Heart right ventricle (tissue), 16 donors: ENCODE data around the gene TMIGD2. TPM values are rescaled to one million over a fixed set of nuclear protein-coding genes. Genes with fewer than 3 reads are reported as not detected.

Experiments
- ATAC-seq, 8 donors: fragments of 200-7000 bp; cut with Tn5 transposase; one replicate each; pipeline ENCODE4 v1.9.1; 2020; ENCODE audit warnings: mild to moderate bottlenecking in 8 of 8, moderate library complexity in 8 of 8, moderate number of reproducible peaks in 1 of 8
- DNase-seq, 2 donors: peaks; one replicate each; pipeline ENCODE4 v3.0.0-alpha.2; 2020
- H3K27ac ChIP-seq, 10 donors: fragments of 200-600 bp; sonication (generic) in 2 of 10; one replicate each; pipeline versions ENCODE4 v1.5.0 to v1.8.0; 2020 to 2022; ENCODE audit warnings: mild to moderate bottlenecking in 3 of 10
- H3K27me3 ChIP-seq, 7 donors: fragments of 200-600 bp; one replicate each; pipeline ENCODE4 v1.8.0; 2021 to 2022; ENCODE audit warnings: mild to moderate bottlenecking in 2 of 7
- H3K36me3 ChIP-seq, 9 donors: fragments of 200-600 bp; sonication (generic) in 1 of 9; one replicate each; pipeline versions ENCODE4 v1.5.0 to v1.8.0; 2020 to 2022; ENCODE audit warnings: mild to moderate bottlenecking in 2 of 9
- H3K4me1 ChIP-seq, 9 donors: fragments of 200-600 bp; sonication (generic) in 1 of 9; one replicate each; pipeline versions ENCODE4 v1.5.0 to v1.8.0; 2020 to 2022; ENCODE audit warnings: mild to moderate bottlenecking in 4 of 9
- H3K4me3 ChIP-seq, 10 donors: fragments of 200-600 bp; sonication (generic) in 2 of 10; one replicate each; pipeline versions ENCODE4 v1.5.0 to v1.8.0; 2020 to 2022; ENCODE audit warnings: mild to moderate bottlenecking in 7 of 10, moderate library complexity in 2 of 10
- H3K9me3 ChIP-seq, 11 donors: fragments of 200-600 bp in 10 of 11; sonication (generic) in 2 of 11; one replicate each; pipeline versions ENCODE4 v1.5.0 to v1.8.0; 2013 to 2022; ENCODE audit warnings: mild to moderate bottlenecking in 2 of 11, control low read depth in 1 of 11, moderate library complexity in 1 of 11
- CTCF ChIP-seq, 9 donors: fragments of 200-600 bp; sonication (generic) in 2 of 9; IDR thresholded peaks; one replicate each; pipeline versions ENCODE4 v1.5.0 to v1.8.0; 2021 to 2022; ENCODE audit warnings: antibody characterized with exemption in 9 of 9, mild to moderate bottlenecking in 5 of 9, moderate library complexity in 1 of 9
- WGBS, 2 donors: extraction: QIAGEN DNeasy Blood & Tissue Kit; methylation state at CpG; one replicate each; pipeline ENCODE4 v1.1.7; 2013; ENCODE audit warnings: inconsistent platforms in 1 of 2; 5-methylcytosine and 5-hydroxymethylcytosine counted together
- intact Hi-C, 10 donors: fragments of 100-400 bp; cut with DNase I; formaldehyde crosslinking; loops; one replicate each; pipeline versions ENCODE4 v1.11.1 to v1.14.2; 2022
- polyA plus RNA-seq, 2 donors: library from polyadenylated mRNA; stranded (reverse); fragments of 200-250 nt; gene quantifications; one replicate each; pipeline ENCODE4 v1.2.3, GENCODE V29; 2013
- total RNA-seq, 10 donors: library from RNA; stranded (reverse); fragmentation: NEBNext Ultra II Directional in 3 of 10; extraction: Animal tissue kit (Norgen Biotek cat#: 25700) in 3 of 10; gene quantifications; one replicate each; pipeline versions ENCODE4 v1.2.1 to v1.2.4, GENCODE V29; 2021 to 2023
- donor health status: Arrhythmogenic right ventricular cardiomyopathy.
- donor health status: ischemic (EF 13 %, LVEDD 7.1; RV severe dilation, severe dysfunction).
- donor health status: healthy with polysubstance abuse.
- donor health status: DM: no; HTN: yes; CAD: no.
- donor health status: DM: no; HTN: no; CAD: no.
- donor health status: ischemic (EF 25% LVEDD 6.9; RV normal size, moderate dysfunction).
- donor health status: ischemic (EF 25% LVEDD 5.7; RV mildly dilated, moderate dysfunction).
- donor health status: healthy.
- donor health status: DM: yes; HTN: yes; CAD: no.
- donor health status: Ischemic cardiomyopathy.
- donor health status: ischemic (EF 35%, LVEDD 5.7; RV mildly dilated, moderate dysfunction).
- donor health status: nonischemic (EF 11% LVEDD 7.7; RV severe dilation, severe dysfunction).
- donor health status: DM: yes; HTN: yes; CAD: no.
- donor health status: PGD.
- donor health status: ischemic (EF 29% LVEDD 5.4; RV normal size, mild dysfunction).
- donor health status: nonischemic (EF 23%, LVEDD 6.1; RV moderate dilation, normal function).

The TMIGD2 gene
- total and polyA plus RNA-seq, 12 donors = 0.07 to 0.35 TPM; not detected in 10

DNA sequence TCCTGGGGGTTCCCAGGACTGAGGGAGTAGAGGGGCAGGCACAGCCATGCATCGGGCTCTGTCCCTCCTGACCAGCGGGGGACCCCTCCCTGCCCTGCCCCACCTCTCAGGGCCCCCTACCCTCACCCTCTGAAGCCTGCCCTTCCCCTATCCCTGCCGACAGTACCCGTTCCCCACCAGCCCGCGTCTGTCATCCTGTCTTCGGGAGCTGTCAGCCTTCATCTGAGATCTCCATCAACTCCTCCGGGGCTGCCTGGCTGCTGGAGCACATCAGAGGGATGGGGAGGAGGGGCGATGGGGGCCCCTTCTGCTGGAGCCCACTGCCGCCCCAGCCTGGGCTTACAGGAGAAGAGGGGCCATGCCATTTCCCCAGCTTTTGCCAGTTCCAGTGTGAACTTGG, 29.3 kb downstream of the TMIGD2 start:
- ATAC-seq (no peak), DNase-seq (no peak)
- Histone ChIP-seq H3K4me3 (no peak overlapping the region), H3K9me3 (peaks cover 0 to 7% (median 0%) of the 10 kb centered on the region in 11 donors), H3K4me1 (peaks cover 0 to 5% (median 0%) of the 10 kb centered on the region in 9 donors), H3K27ac (no peak overlapping the region), H3K27me3 (peaks cover 0 to 9% (median 3%) of the 10 kb centered on the region in 7 donors), H3K36me3 (peaks cover 0 to 49% (median 19%) of the 10 kb centered on the region in 9 donors)
- intact Hi-C loops = loop anchor here in 4 of 10 donors (5.0 to 10.0 kb wide), 4 partner anchors 52 to 252 kb away; no protein-coding TSS in a partner anchor
- 49 to 56% methylated on average over 10 of the region's 10 CpGs for WGBS, 2 donors
- no peak for TF ChIP-seq CTCF (IDR thresholded peaks at IDR 0.05)

DNA sequence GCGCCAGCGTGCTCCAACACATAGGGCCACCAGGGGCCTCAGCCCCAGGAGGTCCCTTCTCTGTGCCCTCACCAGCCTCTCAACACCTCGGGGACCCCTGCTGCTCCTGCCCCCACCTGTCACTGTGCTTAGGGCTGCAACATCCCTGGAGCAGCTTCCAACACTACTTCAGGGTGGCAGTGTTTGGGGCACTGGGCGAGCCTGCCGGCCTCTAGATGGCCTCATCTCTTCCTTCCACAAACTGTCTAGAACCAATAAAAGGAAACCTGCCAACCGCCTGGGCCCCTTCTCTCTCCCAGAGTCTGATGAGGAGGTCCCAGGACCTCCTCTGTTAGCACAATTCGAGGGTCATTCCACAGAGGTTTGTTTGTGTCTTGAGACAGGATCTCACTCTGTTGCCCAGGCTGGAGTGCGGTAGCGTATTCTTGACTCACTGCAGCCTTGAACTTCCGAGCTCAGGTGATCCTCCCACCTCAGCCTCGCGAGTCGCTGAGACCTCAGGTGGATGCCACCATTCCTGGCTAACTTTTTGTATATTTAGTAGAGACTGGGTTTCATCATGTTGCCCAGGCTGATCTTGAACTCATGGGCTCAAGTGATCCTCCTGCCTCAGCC, 33.3 kb downstream of the TMIGD2 start:
- WGBS, 2 donors = 89 to 93% methylated on average over 13 of the region's 13 CpGs
- no peaks in the 10 kb centered on the region for H3K4me1 ChIP-seq
- H3K36me3 ChIP-seq = peaks cover 0 to 85% (median 35%) of the 10 kb centered on the region in 9 donors
- H3K4me3 ChIP-seq = no peak overlapping the region
- H3K27me3 ChIP-seq = no peaks in the 10 kb centered on the region
- H3K27ac ChIP-seq = no peak overlapping the region
- TF ChIP-seq CTCF (IDR thresholded peaks at IDR 0.05) = no peak
- H3K9me3 ChIP-seq = peaks cover 0 to 7% (median 0%) of the 10 kb centered on the region in 11 donors
- intact Hi-C loops = loop anchor here in 8 of 10 donors (2.0 to 10.0 kb wide), 5 partner anchors 83 to 256 kb away; partner anchors contain the start of genes CHAF1A (in 1 of the 8) and SH3GL1 (in 1 of the 8)
- ATAC-seq = peak in 1 of 8 donors; percentile 19
- DNase-seq = no peak

GRCh38 chr19:4267901-4268815, 34.0 kb downstream of the TMIGD2 start:
- Histone ChIP-seq H3K9me3 (peaks cover 0 to 7% (median 0%) of the 10 kb centered on the region in 11 donors), H3K4me3 (no peak overlapping the region), H3K36me3 (peaks cover 0 to 92% (median 38%) of the 10 kb centered on the region in 9 donors), H3K27me3 (no peaks in the 10 kb centered on the region), H3K27ac (no peak overlapping the region), H3K4me1 (no peaks in the 10 kb centered on the region)
- DNase-seq = no peak
- 89 to 90% methylated on average over 30 of the region's 30 CpGs for WGBS, 2 donors
- intact Hi-C loops = loop anchor here in 8 of 10 donors (2.0 to 10.0 kb wide), 6 partner anchors 84 to 257 kb away; partner anchors contain the start of genes CHAF1A (in 1 of the 8) and SH3GL1 (in 1 of the 8)
- TF ChIP-seq CTCF (IDR thresholded peaks at IDR 0.05) = peak in 2 of 9 donors; percentile 4 to 7
- peak in 1 of 8 donors; percentile 21 for ATAC-seq
